Mucosa of gallbladder (tissue), 1 donor: Measurements from ENCODE around the gene MAPK1. TPM values are rescaled to one million over a fixed set of nuclear protein-coding genes. Genes with fewer than 3 reads are reported as not detected.

Experiments
- total RNA-seq: library from RNA; stranded (reverse); gene quantifications from one replicate; pipeline ENCODE4 v1.2.1, GENCODE V29; 2021
- donor health status: DM: no; HTN: no; CAD: no.

Gene MAPK1
- total RNA-seq, 1 donor from 2014 or later = 131 TPM

Other genes with a start within 250 kb of the MAPK1 start
- 27.4 TPM for gene YDJC, start 237.6 kb downstream of the MAPK1 start, total RNA-seq
- gene CCDC116, start 234.9 kb downstream of the MAPK1 start, total RNA-seq = 0.37 TPM
- gene SDF2L1, start 225.3 kb downstream of the MAPK1 start, total RNA-seq = 61.4 TPM
- 46.6 TPM for gene PPIL2, start 201.6 kb downstream of the MAPK1 start, total RNA-seq
- gene YPEL1, start 131.9 kb downstream of the MAPK1 start, total RNA-seq = 10.0 TPM
- gene PPM1F, start 85.2 kb upstream of the MAPK1 start, total RNA-seq = 23.2 TPM
- 33.1 TPM for gene TOP3B, start 115.1 kb upstream of the MAPK1 start, total RNA-seq